Fibroblast of lung (primary cell): Measurements from ENCODE around the gene OGFR.

ENCODE experiments used
- CTCF ChIP-seq, 2 donors: IDR thresholded peaks in 1 of 2; conservative IDR thresholded peaks in 1 of 2; 1 replicate in 1 of 2; 2 replicates in 1 of 2; pipeline ENCODE4 v1.5.1; 2011 to 2012; ENCODE audit warnings: low read length in 2 of 2, control low read depth in 1 of 2, inconsistent platforms in 1 of 2, low read depth in 1 of 2, mild to moderate bottlenecking in 1 of 2
- EZH2 ChIP-seq: IDR thresholded peaks from 2 replicates; pipeline ENCODE4 v1.5.1; 2012; ENCODE audit warnings: low read length, control low read depth, mild to moderate bottlenecking; ENCODE audit errors: missing control alignments

- TF ChIP-seq CTCF (conservative IDR thresholded peaks at IDR 0.05 in 1 of 2, IDR thresholded peaks at IDR 0.05 in 1 of 2; ENCODE audit: low read depth in 1 of 2, low read length in 2 of 2) (no peak), EZH2 (no peak)
Observed at GRCh38 chr20:62840244-62841197, 35.9 kb downstream of the OGFR start.
